Astrocyte of the cerebellum (primary cell): ENCODE measurements around the gene NCBP3.
"Not testable (repeated sequence)": the region's sequence is repeated elsewhere in the genome, so short reads cannot be mapped to it uniquely, and the experiment has no call there.

Experiments
- DNase-seq: peaks from one replicate; pipeline ENCODE4 v3.0.0-alpha.2; 2011; ENCODE audit warnings: low read depth
- H3K4me3 ChIP-seq: 2 replicates; pipeline ENCODE4 v1.5.1; 2011; ENCODE audit warnings: mild to moderate bottlenecking, low read depth, low read length, moderate library complexity
- in situ Hi-C: cut with HindIII; loops from 2 replicates; pipeline ENCODE4 v1.10.0; 2017; ENCODE audit warnings: low sequenced_read_pairs
- TF ChIP-seq, protein P1 (sequence below): IDR thresholded peaks from 2 replicates; pipeline ENCODE4 v1.5.1; 2012; ENCODE audit warnings: low read length, low read depth, moderate library complexity, mild to moderate bottlenecking; ENCODE audit errors: missing control alignments

NCBP3 gene

DNA sequence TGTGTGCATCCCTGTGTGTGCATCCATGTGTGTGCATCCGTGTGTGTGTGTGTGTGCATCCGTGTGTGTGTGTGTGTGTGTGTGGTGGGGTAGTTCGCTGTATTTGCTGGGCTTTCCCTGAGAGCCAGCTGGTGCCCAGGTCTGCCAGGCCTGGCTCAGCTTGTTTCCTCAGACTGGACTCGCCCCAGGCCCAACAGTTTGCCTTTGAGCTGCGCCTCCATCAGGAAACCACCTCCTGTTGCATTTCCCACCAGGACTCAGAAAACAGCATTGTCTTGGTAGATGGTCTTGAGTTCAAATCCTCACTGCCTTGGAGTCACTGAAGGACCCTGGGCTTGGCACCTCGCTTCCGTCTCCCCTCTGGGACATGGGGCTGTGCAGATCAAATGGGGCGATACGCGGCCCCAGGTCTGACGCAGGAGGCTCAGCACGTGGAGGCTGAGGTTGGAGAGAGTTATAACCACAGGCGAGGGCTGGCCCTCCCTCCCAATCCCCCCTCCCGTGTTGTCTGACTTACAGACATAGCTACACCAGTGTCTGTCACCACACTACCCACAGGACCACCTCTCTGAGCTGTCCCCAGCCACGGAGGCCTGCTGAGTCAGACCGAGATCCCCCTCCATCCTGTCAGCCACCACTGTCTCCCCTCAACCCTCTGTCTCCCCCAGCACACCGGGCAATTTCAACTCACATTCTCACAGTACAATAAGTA, 49.8 kb downstream of the NCBP3 start:
- TF ChIP-seq, protein P1, sequence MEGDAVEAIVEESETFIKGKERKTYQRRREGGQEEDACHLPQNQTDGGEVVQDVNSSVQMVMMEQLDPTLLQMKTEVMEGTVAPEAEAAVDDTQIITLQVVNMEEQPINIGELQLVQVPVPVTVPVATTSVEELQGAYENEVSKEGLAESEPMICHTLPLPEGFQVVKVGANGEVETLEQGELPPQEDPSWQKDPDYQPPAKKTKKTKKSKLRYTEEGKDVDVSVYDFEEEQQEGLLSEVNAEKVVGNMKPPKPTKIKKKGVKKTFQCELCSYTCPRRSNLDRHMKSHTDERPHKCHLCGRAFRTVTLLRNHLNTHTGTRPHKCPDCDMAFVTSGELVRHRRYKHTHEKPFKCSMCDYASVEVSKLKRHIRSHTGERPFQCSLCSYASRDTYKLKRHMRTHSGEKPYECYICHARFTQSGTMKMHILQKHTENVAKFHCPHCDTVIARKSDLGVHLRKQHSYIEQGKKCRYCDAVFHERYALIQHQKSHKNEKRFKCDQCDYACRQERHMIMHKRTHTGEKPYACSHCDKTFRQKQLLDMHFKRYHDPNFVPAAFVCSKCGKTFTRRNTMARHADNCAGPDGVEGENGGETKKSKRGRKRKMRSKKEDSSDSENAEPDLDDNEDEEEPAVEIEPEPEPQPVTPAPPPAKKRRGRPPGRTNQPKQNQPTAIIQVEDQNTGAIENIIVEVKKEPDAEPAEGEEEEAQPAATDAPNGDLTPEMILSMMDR, result no peak
- in situ Hi-C loops, result no loop called here
- no peak for DNase-seq
- no peak overlapping the region for H3K4me3 ChIP-seq

DNA sequence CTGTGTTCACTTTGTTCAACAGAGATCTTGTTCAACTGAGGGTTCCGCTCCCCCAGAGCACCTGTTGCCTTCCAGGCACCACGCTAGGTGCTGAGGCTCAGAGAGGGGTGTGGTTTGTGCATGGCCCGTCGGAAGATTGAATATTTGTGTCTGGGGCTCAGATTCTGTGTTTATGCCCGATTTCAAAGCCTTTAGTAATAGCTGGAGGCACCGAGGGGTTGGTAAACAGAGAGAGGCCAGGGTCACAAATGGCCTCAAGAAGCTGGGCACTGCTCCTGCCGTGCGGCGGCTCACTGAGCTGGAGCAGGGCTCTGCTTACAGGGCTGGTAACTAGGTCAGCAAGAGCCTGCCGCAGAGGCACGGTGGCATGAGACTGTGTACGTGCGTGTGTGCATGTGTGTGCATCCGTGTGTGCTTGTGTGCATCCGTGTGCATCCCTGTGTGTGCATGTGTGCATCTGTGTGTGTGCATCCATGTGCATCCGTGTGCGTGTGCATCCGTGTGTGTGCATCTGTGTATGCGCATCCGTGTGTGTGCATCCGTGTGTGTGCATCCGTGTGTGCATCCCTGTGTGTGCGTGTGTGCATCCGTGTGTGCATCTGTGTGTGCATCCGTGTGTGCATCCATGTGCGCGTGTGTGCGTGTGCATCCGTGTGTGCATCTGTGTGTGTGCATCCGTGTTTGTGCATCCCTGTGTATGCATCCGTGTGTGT, 50.5 kb downstream of the NCBP3 start:
- TF ChIP-seq, protein P1, result no peak
- no peak overlapping the region for H3K4me3 ChIP-seq
- no peak for DNase-seq
- in situ Hi-C loops, result no loop called here

DNA sequence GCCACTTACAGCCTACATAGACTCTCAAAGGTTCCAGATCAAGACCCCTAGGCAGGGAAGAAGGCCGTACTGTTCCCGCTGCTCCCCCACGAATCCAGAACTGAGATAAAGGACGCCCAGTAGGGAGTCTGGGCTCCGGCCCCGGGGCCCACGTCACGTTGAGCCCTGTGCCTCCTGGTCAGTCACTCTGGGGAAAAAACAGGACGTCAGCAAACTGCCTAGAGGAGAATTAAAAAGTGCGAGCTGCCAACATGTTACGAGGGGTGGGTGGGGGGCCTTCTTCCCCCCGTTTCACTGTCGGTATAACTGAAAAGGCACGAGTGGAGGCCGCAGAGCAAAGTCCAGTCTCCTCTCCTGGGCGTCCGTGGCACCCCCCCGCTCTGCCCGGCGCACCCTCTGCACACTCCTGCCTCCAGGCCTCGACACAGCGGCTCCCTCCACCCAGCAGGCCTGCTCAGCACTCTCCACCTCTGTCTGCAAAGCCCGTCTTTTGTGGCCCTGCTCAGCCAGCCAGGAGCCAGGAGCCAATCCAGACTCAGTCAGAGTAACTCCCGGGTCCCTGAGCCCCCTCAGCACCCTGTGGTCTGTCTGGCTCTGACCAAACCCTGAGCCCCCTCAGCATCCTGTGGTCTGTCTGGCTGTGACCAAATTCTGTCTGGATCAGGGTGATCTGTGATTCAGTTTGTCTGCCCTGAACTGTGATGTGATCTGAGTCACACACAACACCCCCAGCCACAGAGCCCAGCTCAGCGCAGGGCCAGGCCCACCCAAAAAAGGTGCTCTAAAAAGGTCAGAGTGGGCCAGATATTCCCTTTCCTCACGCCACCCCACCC, 51.3 kb downstream of the NCBP3 start:
- no peak for DNase-seq
- H3K4me3 ChIP-seq, result no peak overlapping the region
- in situ Hi-C loops, result no loop called here
- TF ChIP-seq, protein P1, result no peak

DNA sequence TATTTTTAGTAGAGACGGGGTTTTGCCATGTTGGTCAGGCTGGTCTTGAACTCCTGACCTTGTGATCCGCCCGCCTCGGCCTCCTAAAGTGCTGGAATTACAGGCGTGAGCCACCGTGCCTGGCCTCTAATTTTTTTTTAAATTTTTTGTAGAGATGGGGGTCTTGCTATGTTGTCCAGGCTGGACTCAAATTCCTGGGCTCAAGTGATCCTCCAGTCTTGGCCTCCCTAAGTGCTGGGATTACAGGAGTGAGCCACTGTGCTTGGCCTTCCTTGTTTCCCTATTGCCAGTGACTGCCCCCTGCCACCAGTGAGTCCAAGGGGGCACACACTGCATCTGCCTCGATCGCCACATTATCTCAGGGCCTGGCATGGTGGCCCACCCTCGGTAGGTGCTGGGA, 51.9 kb downstream of the NCBP3 start:
- H3K4me3 ChIP-seq, in situ Hi-C loops, DNase-seq: not testable (repeated sequence)

DNA sequence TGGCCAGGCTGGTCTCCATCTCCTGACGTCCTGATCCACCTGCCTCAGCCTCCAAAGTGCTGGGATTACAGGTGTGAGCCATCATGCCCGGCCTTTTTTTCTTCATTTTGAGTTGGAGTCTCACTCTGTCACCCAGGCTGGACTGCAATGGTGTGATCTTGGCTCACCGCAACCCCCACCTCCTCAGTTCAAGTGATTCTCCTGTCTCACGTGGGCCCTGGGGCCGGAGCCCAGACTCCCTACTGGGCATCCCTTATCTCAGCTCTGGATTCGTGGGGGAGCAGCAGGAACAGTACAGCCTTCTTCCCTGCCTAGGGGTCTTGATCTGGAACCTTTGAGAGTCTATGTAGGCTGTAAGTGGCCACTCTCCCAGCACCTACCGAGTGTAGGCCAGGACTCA, 52.8 kb downstream of the NCBP3 start:
- in situ Hi-C loops, result not testable (repeated sequence)

DNA sequence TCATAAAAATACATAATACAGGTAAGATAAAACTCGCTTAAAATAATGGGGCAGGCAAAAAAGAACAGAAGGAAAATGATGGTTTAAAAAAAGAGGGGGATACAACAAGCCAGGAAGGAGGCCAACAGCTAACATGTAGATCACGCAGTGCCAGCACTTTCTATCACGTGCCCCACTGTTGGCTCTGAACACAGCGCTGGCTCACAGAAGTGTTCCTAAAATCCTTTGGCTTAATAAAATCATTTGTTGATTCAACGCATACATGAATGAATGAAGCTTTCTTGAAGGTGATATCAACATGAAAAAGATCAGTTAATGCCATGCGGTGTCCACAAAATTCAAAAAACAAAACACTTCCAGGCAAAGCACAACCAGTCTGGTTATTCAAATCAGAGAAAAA, 53.6 kb downstream of the NCBP3 start:
- TF ChIP-seq, protein P1, result no peak
- in situ Hi-C loops, result no loop called here
- H3K4me3 ChIP-seq, result no peak overlapping the region
- DNase-seq, result no peak

More for the DNA sequence above, 52.8 kb downstream of the NCBP3 start:
- not testable (repeated sequence) for H3K4me3 ChIP-seq, DNase-seq

DNA sequence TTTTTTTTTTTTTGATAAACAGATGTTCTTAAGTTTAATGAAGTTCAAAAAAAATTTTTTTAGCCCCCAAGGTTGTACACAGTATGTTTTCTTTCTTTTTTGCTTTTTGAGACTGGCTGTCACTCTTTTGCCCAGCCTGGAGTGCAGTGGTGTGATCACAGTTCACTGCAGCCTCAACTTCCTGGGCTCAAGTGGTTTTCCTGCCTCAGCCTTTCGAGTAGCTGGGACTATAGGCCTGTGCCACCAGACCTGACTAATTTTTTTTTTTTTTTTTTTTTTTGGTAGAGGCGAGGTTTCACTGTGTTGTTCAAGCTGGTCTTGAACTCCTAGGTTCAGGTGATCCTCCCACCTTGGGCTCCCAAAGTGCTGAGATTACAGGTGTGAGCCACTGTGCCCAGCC, 57.8 kb downstream of the NCBP3 start:
- TF ChIP-seq, protein P1, result no peak
- DNase-seq, result no peak
- H3K4me3 ChIP-seq, result no peak overlapping the region
- in situ Hi-C loops, result no loop called here

DNA sequence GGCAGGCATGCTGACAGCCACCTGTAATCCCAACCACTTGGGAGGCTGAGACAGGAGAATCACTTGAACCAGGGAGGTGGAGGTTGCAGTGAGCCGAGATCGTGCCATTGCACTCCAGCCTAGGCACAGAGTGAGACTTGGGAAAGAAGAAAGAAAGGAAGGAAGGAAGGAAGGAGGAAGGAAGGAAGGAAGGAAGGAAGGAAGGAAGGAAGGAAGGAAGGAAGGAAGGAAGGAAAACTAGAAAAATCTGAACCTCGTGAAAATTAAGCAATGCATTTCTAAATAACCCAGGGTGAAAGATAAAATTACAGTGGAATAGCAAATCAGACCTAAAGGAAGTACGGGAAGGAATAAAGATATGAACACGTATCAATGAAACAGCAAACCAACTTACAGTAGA, 60.7 kb downstream of the NCBP3 start:
- H3K4me3 ChIP-seq, in situ Hi-C loops, DNase-seq: not testable (repeated sequence)
